Measurements from ENCODE around the gene C6orf132. TPM values are rescaled to one million over a fixed set of nuclear protein-coding genes. Genes with fewer than 3 reads are reported as not detected.
A peak's percentile ranks its signal among the peaks of the same experiment; 100 is the strongest.

C6orf132 gene
- total RNA-seq, 1 experiment from 2014 or later, result 0.15 TPM

GRCh38 chr6:42075159-42075838 lies 67.1 kb downstream of the C6orf132 start:
- intact Hi-C loops (cut with micrococcal nuclease; ENCODE audit: unreplicated experiment), result loop anchor here (1.0 to 10.0 kb wide), 2 partner anchors 91 to 820 kb away; a partner anchor contains a TSS
- ChIA-PET CTCF (interaction anchor here (0.7 kb wide), 1 partner anchor 139 kb away, joined by 3 read pairs; no protein-coding TSS in a partner anchor), POLR2A (ENCODE audit: low non-redundant PET) (no interaction called here)
- DNase-seq (ENCODE audit: low spot score), result peak; percentile 72
- Histone ChIP-seq H3K36me3 (ENCODE audit: insufficient read depth, low read length, poor library complexity, severe bottlenecking) (peaks cover 8% of the 10 kb centered on the region), H3K4me1 (ENCODE audit: insufficient read depth, low read length, poor library complexity, severe bottlenecking) (no peaks in the 10 kb centered on the region), H3K27me3 (replicated peaks; ENCODE audit: insufficient read depth, low read depth, low read length, poor library complexity) (no peaks in the 10 kb centered on the region), H3K4me3 (ENCODE audit: low read depth, low read length, poor library complexity, severe bottlenecking) (no peak overlapping the region), H3K27ac (ENCODE audit: low read depth, low read length, poor library complexity, severe bottlenecking) (no peak overlapping the region), H3K9me3 (ENCODE audit: low read depth, low read length, poor library complexity, severe bottlenecking) (no peaks in the 10 kb centered on the region)
- no TSS peak for BruUV-seq (replicated peaks)
- TF ChIP-seq CTCF (conservative IDR thresholded peaks at IDR 0.05; ENCODE audit: low read depth, low read length) (peak; percentile 81), EZH2 (IDR thresholded peaks at IDR 0.05; ENCODE audit: borderline replicate concordance, low read depth, low read length, poor library complexity, severe bottlenecking) (no peak)

GRCh38 chr6:42073287-42073686 lies 69.1 kb downstream of the C6orf132 start:
- Histone ChIP-seq H3K27ac (ENCODE audit: low read depth, low read length, poor library complexity, severe bottlenecking) (no peak overlapping the region), H3K27me3 (replicated peaks; ENCODE audit: insufficient read depth, low read depth, low read length, poor library complexity) (no peaks in the 10 kb centered on the region), H3K4me3 (ENCODE audit: low read depth, low read length, poor library complexity, severe bottlenecking) (no peak overlapping the region), H3K4me1 (ENCODE audit: insufficient read depth, low read length, poor library complexity, severe bottlenecking) (no peaks in the 10 kb centered on the region), H3K9me3 (ENCODE audit: low read depth, low read length, poor library complexity, severe bottlenecking) (no peaks in the 10 kb centered on the region), H3K36me3 (ENCODE audit: insufficient read depth, low read length, poor library complexity, severe bottlenecking) (peaks cover 12% of the 10 kb centered on the region)
- TF ChIP-seq CTCF (conservative IDR thresholded peaks at IDR 0.05; ENCODE audit: low read depth, low read length) (no peak), EZH2 (IDR thresholded peaks at IDR 0.05; ENCODE audit: borderline replicate concordance, low read depth, low read length, poor library complexity, severe bottlenecking) (no peak)
- POLR2A ChIA-PET (ENCODE audit: low non-redundant PET), result no interaction called here
- CTCF ChIA-PET, result no interaction called here
- intact Hi-C loops (cut with micrococcal nuclease; ENCODE audit: unreplicated experiment), result loop anchor here (10.0 kb wide), 1 partner anchor 822 kb away; a partner anchor contains a TSS
- no peak for DNase-seq (ENCODE audit: low spot score)
- BruUV-seq (replicated peaks), result no TSS peak

- Histone ChIP-seq H3K27me3 (replicated peaks; ENCODE audit: insufficient read depth, low read depth, low read length, poor library complexity) (no peaks in the 10 kb centered on the region), H3K4me1 (ENCODE audit: insufficient read depth, low read length, poor library complexity, severe bottlenecking) (no peaks in the 10 kb centered on the region), H3K4me3 (ENCODE audit: low read depth, low read length, poor library complexity, severe bottlenecking) (no peak overlapping the region), H3K27ac (ENCODE audit: low read depth, low read length, poor library complexity, severe bottlenecking) (no peak overlapping the region), H3K9me3 (ENCODE audit: low read depth, low read length, poor library complexity, severe bottlenecking) (no peaks in the 10 kb centered on the region), H3K36me3 (ENCODE audit: insufficient read depth, low read length, poor library complexity, severe bottlenecking) (peaks cover 16% of the 10 kb centered on the region)
- no TSS peak for BruUV-seq (replicated peaks)
- intact Hi-C loops (cut with micrococcal nuclease; ENCODE audit: unreplicated experiment), result loop anchor here (10.0 kb wide), 1 partner anchor 823 kb away; a partner anchor contains a TSS
- CTCF ChIA-PET, result no interaction called here
- POLR2A ChIA-PET (ENCODE audit: low non-redundant PET), result no interaction called here
- TF ChIP-seq CTCF (conservative IDR thresholded peaks at IDR 0.05; ENCODE audit: low read depth, low read length) (no peak), EZH2 (IDR thresholded peaks at IDR 0.05; ENCODE audit: borderline replicate concordance, low read depth, low read length, poor library complexity, severe bottlenecking) (no peak)
- no peak for DNase-seq (ENCODE audit: low spot score)
Observed at GRCh38 chr6:42071881-42072583, 70.4 kb downstream of the C6orf132 start.
